SK-N-SH treated with all-trans-retinoic acid at 6 μM for 48 hours (cell line): ENCODE measurements around the gene UNC45B.

Source experiments
- ISL1 ChIP-seq: fragments of 250-450 bp; sonication (Bioruptor Pico); IDR thresholded peaks from 2 replicates; pipeline ENCODE4 v2.1.2; 2022; ENCODE audit warnings: mild to moderate bottlenecking, moderate library complexity
- OSR1 ChIP-seq: fragments of 250-450 bp; sonication (Bioruptor Pico); IDR thresholded peaks from 2 replicates; pipeline ENCODE4 v1.8.0; 2022; ENCODE audit warnings: moderate library complexity, mild to moderate bottlenecking, inconsistent platforms

- TF ChIP-seq ISL1 (CRISPR knock-in tag) (no peak), OSR1 (no peak)
Observed at GRCh38 chr17:35142467-35142796, 5.2 kb upstream of the UNC45B start.
